Vagina (tissue), 2 donors: ENCODE results near the gene KL. TPM values are rescaled to one million over a fixed set of nuclear protein-coding genes. Genes with fewer than 3 reads are reported as not detected.

Experiments used
- DNase-seq, 2 donors: peaks; one replicate each; pipeline ENCODE4 v3.0.0-alpha.2; 2017; ENCODE audit errors: extremely low spot score in 2 of 2
- H3K27ac ChIP-seq: fragments of 200-600 bp; sonication (generic); one replicate; pipeline ENCODE4 v1.5.1; 2019
- H3K27me3 ChIP-seq: fragments of 200-600 bp; sonication (generic); one replicate; pipeline ENCODE4 v1.5.1; 2019
- H3K36me3 ChIP-seq, 2 donors: fragments of 200-600 bp; sonication (generic); one replicate each; pipeline ENCODE4 v1.5.1; 2017 to 2019
- H3K4me1 ChIP-seq: fragments of 200-600 bp; sonication (generic); one replicate; pipeline ENCODE4 v1.5.1; 2019
- H3K4me3 ChIP-seq, 2 donors: fragments of 200-600 bp; sonication (generic); 1 replicate in 1 of 2; 2 replicates in 1 of 2; pipeline ENCODE4 v1.5.1; 2016 to 2019
- H3K9me3 ChIP-seq: fragments of 200-600 bp; sonication (generic); one replicate; pipeline ENCODE4 v1.5.1; 2019
- CTCF ChIP-seq, 3 experiments: fragments of 450-650 bp in 2 of 3; fragments of 200-600 bp in 1 of 3; sonication (generic) in 1 of 3; IDR thresholded peaks; one replicate each; pipeline ENCODE4 v1.5.1; 2017 to 2019; ENCODE audit warnings: antibody characterized with exemption in 3 of 3, mild to moderate bottlenecking in 2 of 3, moderate library complexity in 2 of 3
- POLR2A ChIP-seq, 2 donors: fragments of 450-650 bp; IDR thresholded peaks; one replicate each; pipeline ENCODE4 v1.6.1; 2017; ENCODE audit warnings: antibody characterized with exemption in 2 of 2, mild to moderate bottlenecking in 2 of 2, moderate library complexity in 2 of 2
- POLR2AphosphoS5 ChIP-seq, 2 donors: sonication (generic); formaldehyde crosslinking; IDR thresholded peaks; one replicate each; pipeline ENCODE4 v1.9.0; 2017; ENCODE audit warnings: antibody characterized with exemption in 2 of 2, mild to moderate bottlenecking in 2 of 2, low read depth in 1 of 2; ENCODE audit not compliant: insufficient read depth in 1 of 2
- intact Hi-C: fragments of 100-400 bp; cut with DNase I; formaldehyde crosslinking; loops from one replicate; pipeline ENCODE4 v1.15.1; 2023
- total RNA-seq: library from RNA; depleted of rRNA; stranded (reverse); fragments of >200 nt; gene quantifications from one replicate; pipeline ENCODE4 v1.2.3, GENCODE V29; 2016

The KL gene
- total RNA-seq, 1 donor from 2014 or later = 1.7 TPM

- intact Hi-C loops = no loop called here
- H3K9me3 ChIP-seq = no peaks in the 10 kb centered on the region
- no peak overlapping the region for H3K4me3 ChIP-seq
- H3K4me1 ChIP-seq = peaks cover 9% of the 10 kb centered on the region
- no peak for DNase-seq
- no peaks in the 10 kb centered on the region for H3K36me3 ChIP-seq
- TF ChIP-seq POLR2AphosphoS5 (IDR thresholded peaks at IDR 0.05; ENCODE audit: insufficient read depth in 1 of 2, low read depth in 1 of 2) (no peak), CTCF (IDR thresholded peaks at IDR 0.05) (no peak), POLR2A (IDR thresholded peaks at IDR 0.05) (no peak)
- no peaks in the 10 kb centered on the region for H3K27me3 ChIP-seq
- no peak overlapping the region for H3K27ac ChIP-seq
These were observed 12.7 kb upstream of the KL start for GRCh38 chr13:33003458-33004019.

GRCh38 chr13:33004511-33004910, 11.7 kb upstream of the KL start:
- peaks cover 9% of the 10 kb centered on the region for H3K4me1 ChIP-seq
- TF ChIP-seq POLR2AphosphoS5 (IDR thresholded peaks at IDR 0.05; ENCODE audit: insufficient read depth in 1 of 2, low read depth in 1 of 2) = peak in 1 of 2 donors; percentile 61
- no peak for TF ChIP-seq CTCF (IDR thresholded peaks at IDR 0.05)
- no peaks in the 10 kb centered on the region for H3K27me3 ChIP-seq
- H3K27ac ChIP-seq = peak overlapping the region; percentile 34
- no peak overlapping the region for H3K4me3 ChIP-seq
- no peak for DNase-seq
- H3K36me3 ChIP-seq = no peaks in the 10 kb centered on the region
- no peaks in the 10 kb centered on the region for H3K9me3 ChIP-seq
- intact Hi-C loops = no loop called here

GRCh38 chr13:33006134-33006533, 10.1 kb upstream of the KL start:
- Histone ChIP-seq H3K4me1 (peaks cover 9% of the 10 kb centered on the region), H3K4me3 (no peak overlapping the region), H3K36me3 (no peaks in the 10 kb centered on the region), H3K9me3 (no peaks in the 10 kb centered on the region), H3K27ac (no peak overlapping the region), H3K27me3 (no peaks in the 10 kb centered on the region)
- intact Hi-C loops = no loop called here
- TF ChIP-seq CTCF (IDR thresholded peaks at IDR 0.05) = no peak
- no peak for TF ChIP-seq POLR2AphosphoS5 (IDR thresholded peaks at IDR 0.05; ENCODE audit: insufficient read depth in 1 of 2, low read depth in 1 of 2)
- no peak for TF ChIP-seq POLR2A (IDR thresholded peaks at IDR 0.05)
- DNase-seq = no peak

GRCh38 chr13:33006638-33007037, 9.6 kb upstream of the KL start:
- Histone ChIP-seq H3K27me3 (no peaks in the 10 kb centered on the region), H3K27ac (no peak overlapping the region), H3K9me3 (no peaks in the 10 kb centered on the region), H3K4me1 (peaks cover 9% of the 10 kb centered on the region), H3K4me3 (no peak overlapping the region), H3K36me3 (no peaks in the 10 kb centered on the region)
- intact Hi-C loops = no loop called here
- TF ChIP-seq POLR2A (IDR thresholded peaks at IDR 0.05) = no peak
- TF ChIP-seq POLR2AphosphoS5 (IDR thresholded peaks at IDR 0.05; ENCODE audit: insufficient read depth in 1 of 2, low read depth in 1 of 2) = no peak
- no peak for TF ChIP-seq CTCF (IDR thresholded peaks at IDR 0.05)
- no peak for DNase-seq

GRCh38 chr13:33007237-33007636, 9.0 kb upstream of the KL start:
- Histone ChIP-seq H3K4me3 (no peak overlapping the region), H3K9me3 (no peaks in the 10 kb centered on the region), H3K36me3 (no peaks in the 10 kb centered on the region), H3K27ac (no peak overlapping the region), H3K4me1 (peaks cover 9% of the 10 kb centered on the region), H3K27me3 (no peaks in the 10 kb centered on the region)
- intact Hi-C loops = no loop called here
- no peak for DNase-seq
- TF ChIP-seq POLR2AphosphoS5 (IDR thresholded peaks at IDR 0.05; ENCODE audit: insufficient read depth in 1 of 2, low read depth in 1 of 2) = no peak
- no peak for TF ChIP-seq POLR2A (IDR thresholded peaks at IDR 0.05)
- TF ChIP-seq CTCF (IDR thresholded peaks at IDR 0.05) = no peak
